SK-N-SH (cell line): ENCODE data around the gene OR6P1. TPM values are rescaled to one million over a fixed set of nuclear protein-coding genes. Genes with fewer than 3 reads are reported as not detected.
A peak's percentile ranks its signal among the peaks of the same experiment; 100 is the strongest.

Experiments used
- CTCF ChIA-PET: fragments of 300-600, 350-600 bp; formaldehyde crosslinking; extraction: SDS; loops from one replicate; lab custom pipeline; 2021; lab: Yijun Ruan, JAX
- POLR2A ChIA-PET: fragments of 350-600 bp; sonication (Branson Sonifier 250); formaldehyde crosslinking; extraction: SDS; loops from one replicate; lab custom pipeline; 2020; ENCODE audit warnings: antibody characterized with exemption, inconsistent platforms; lab: Yijun Ruan, JAX
- DNase-seq: peaks from one replicate; pipeline ENCODE4 v3.0.0; 2012
- H2AFZ ChIP-seq: fragments of 200-600 bp; sonication (generic); 2 replicates; pipeline ENCODE4 v1.8.1; 2016; ENCODE audit warnings: antibody characterized with exemption, mild to moderate bottlenecking, low read depth
- H3F3A ChIP-seq: fragments of 200-600 bp; sonication (generic); replicated peaks from 2 replicates; pipeline ENCODE3; 2016; ENCODE audit warnings: antibody characterized with exemption, mild to moderate bottlenecking; ENCODE audit not compliant: insufficient read depth
- H3K27ac ChIP-seq, 2 experiments: fragments of 200-500 bp in 1 of 2; fragments of 200-600 bp in 1 of 2; sonication (Bioruptor generic) in 1 of 2; sonication (generic), shearing (Covaris generic) in 1 of 2; 2 replicates each; pipeline versions ENCODE4 v1.5.1 to v1.6.1; 2014 to 2016; ENCODE audit warnings: low read depth in 2 of 2, inconsistent platforms in 1 of 2, low read length in 1 of 2, mild to moderate bottlenecking in 1 of 2, mixed read lengths in 1 of 2
- H3K27me3 ChIP-seq: fragments of 200-600 bp; sonication (generic), shearing (Covaris generic); 2 replicates; pipeline ENCODE4 v1.6.1; 2016; ENCODE audit warnings: mixed run types; ENCODE audit not compliant: insufficient read depth
- H3K36me3 ChIP-seq, 2 experiments: fragments of 200-500 bp in 1 of 2; fragments of 200-600 bp in 1 of 2; sonication (Bioruptor generic) in 1 of 2; sonication (generic) in 1 of 2; replicated peaks in 1 of 2; 2 replicates each; pipeline versions ENCODE3 to v1.5.1; 2014 to 2016; ENCODE audit warnings: low read length in 1 of 2, mild to moderate bottlenecking in 1 of 2; ENCODE audit not compliant: insufficient read depth in 2 of 2, control insufficient read depth in 1 of 2
- H3K4me1 ChIP-seq, 2 experiments: fragments of 200-500 bp in 1 of 2; fragments of 200-600 bp in 1 of 2; sonication (Bioruptor generic) in 1 of 2; sonication (generic), shearing (Covaris generic) in 1 of 2; 2 replicates each; pipeline versions ENCODE4 v1.5.1 to v1.6.1; 2014 to 2016; ENCODE audit warnings: low read depth in 1 of 2, low read length in 1 of 2, mixed run types in 1 of 2; ENCODE audit not compliant: insufficient read depth in 2 of 2, control insufficient read depth in 1 of 2
- H3K4me2 ChIP-seq: fragments of 200-600 bp; sonication (generic), shearing (Covaris generic); 2 replicates; pipeline ENCODE4 v1.6.1; 2017; ENCODE audit warnings: mixed run types
- H3K4me3 ChIP-seq, 2 experiments: fragments of 200-500 bp in 1 of 2; fragments of 200-600 bp in 1 of 2; sonication (Bioruptor generic) in 1 of 2; sonication (generic), shearing (Covaris generic) in 1 of 2; 2 replicates each; pipeline versions ENCODE4 v1.5.1 to v1.8.1; 2014 to 2016; ENCODE audit warnings: low read depth in 2 of 2, inconsistent platforms in 1 of 2, low read length in 1 of 2, mild to moderate bottlenecking in 1 of 2, mixed read lengths in 1 of 2, moderate library complexity in 1 of 2
- H3K79me2 ChIP-seq: fragments of 200-600 bp; sonication (generic); 2 replicates; pipeline ENCODE4 v1.8.1; 2017; ENCODE audit warnings: mild to moderate bottlenecking; ENCODE audit not compliant: insufficient read depth
- H3K9ac ChIP-seq: fragments of 200-600 bp; sonication (generic); 2 replicates; pipeline ENCODE4 v1.6.1; 2017; ENCODE audit warnings: mixed run types
- H3K9me2 ChIP-seq: fragments of 200-600 bp; sonication (generic); 2 replicates; pipeline ENCODE4 v1.6.1; 2017; ENCODE audit warnings: mixed run types
- H3K9me3 ChIP-seq: fragments of 200-600 bp; sonication (generic); 2 replicates; pipeline ENCODE4 v1.6.1; 2017; ENCODE audit warnings: mixed run types, mild to moderate bottlenecking, moderate library complexity
- H4K20me1 ChIP-seq: fragments of 200-600 bp; sonication (generic); 2 replicates; pipeline ENCODE4 v1.6.1; 2017; ENCODE audit warnings: mild to moderate bottlenecking, mixed run types; ENCODE audit not compliant: insufficient read depth
- CTCF ChIP-seq: fragments of 200-600 bp; sonication (generic); IDR thresholded peaks from 2 replicates; pipeline ENCODE4 v1.6.1; 2017; ENCODE audit warnings: antibody characterized with exemption, mild to moderate bottlenecking, moderate library complexity
- FOXM1 ChIP-seq: IDR thresholded peaks from 2 replicates; pipeline ENCODE4 v1.4.0; 2012; ENCODE audit warnings: low read depth, mild to moderate bottlenecking
- GABPA ChIP-seq: IDR thresholded peaks from 2 replicates; pipeline ENCODE4 v1.4.0; 2012; ENCODE audit warnings: low read depth, mild to moderate bottlenecking
- MEF2A ChIP-seq: IDR thresholded peaks from 2 replicates; pipeline ENCODE4 v1.4.0; 2012; ENCODE audit warnings: low read depth, borderline replicate concordance
- MXI1 ChIP-seq: IDR thresholded peaks from 2 replicates; pipeline ENCODE4 v1.6.1; 2012; ENCODE audit warnings: mild to moderate bottlenecking, low read depth, low read length, improper control_type of control experiment
- NFIC ChIP-seq: IDR thresholded peaks from 2 replicates; pipeline ENCODE4 v1.4.0; 2012; ENCODE audit warnings: borderline replicate concordance
- NRF1 ChIP-seq: IDR thresholded peaks from 2 replicates; pipeline ENCODE4 v1.6.1; 2012; ENCODE audit warnings: low read depth, mild to moderate bottlenecking, low read length
- RAD21 ChIP-seq: IDR thresholded peaks from 2 replicates; pipeline ENCODE4 v1.6.1; 2012; ENCODE audit warnings: mild to moderate bottlenecking, low read length
- REST ChIP-seq: IDR thresholded peaks from 2 replicates; pipeline ENCODE4 v1.6.1; 2012; ENCODE audit warnings: mild to moderate bottlenecking, low read depth, low read length, moderate library complexity
- RFX5 ChIP-seq: IDR thresholded peaks from 2 replicates; pipeline ENCODE4 v1.6.1; 2012; ENCODE audit warnings: mild to moderate bottlenecking, improper control_type of control experiment, low read length
- SMC3 ChIP-seq: IDR thresholded peaks from 2 replicates; pipeline ENCODE4 v1.6.1; 2012; ENCODE audit warnings: low read depth, low read length, improper control_type of control experiment
- TAF1 ChIP-seq: IDR thresholded peaks from 2 replicates; pipeline ENCODE4 v1.6.1; 2012; ENCODE audit warnings: low read depth, mild to moderate bottlenecking, low read length, moderate library complexity, borderline replicate concordance
- TCF12 ChIP-seq: IDR thresholded peaks from 2 replicates; pipeline ENCODE4 v1.4.0; 2012
- TEAD4 ChIP-seq: IDR thresholded peaks from 2 replicates; pipeline ENCODE4 v1.4.0; 2012; ENCODE audit warnings: mild to moderate bottlenecking, borderline replicate concordance; ENCODE audit not compliant: insufficient read depth
- ZBTB33 ChIP-seq: IDR thresholded peaks from 2 replicates; pipeline ENCODE4 v1.4.0; 2012; ENCODE audit warnings: low read depth, borderline replicate concordance
- WGBS: methylation state at CpG from one replicate; pipeline ENCODE4 v1.1.6; 2017; ENCODE audit warnings: low lambda C conversion rate; 5-methylcytosine and 5-hydroxymethylcytosine counted together
- polyA plus RNA-seq, 3 experiments: library from polyadenylated mRNA; depleted of rRNA; stranded (reverse); fragments of >200 nt; gene quantifications; 2 replicates each; pipeline ENCODE4 v1.2.3, GENCODE V29; 2012
- TF ChIP-seq, protein P1 (sequence below): IDR thresholded peaks from 2 replicates; pipeline ENCODE4 v1.4.0; 2012; ENCODE audit warnings: low read depth, borderline replicate concordance

OR6P1 gene
- polyA plus RNA-seq, 1 of the 3 experiments (the other 2 are of a cell fraction) = not detected

DNA sequence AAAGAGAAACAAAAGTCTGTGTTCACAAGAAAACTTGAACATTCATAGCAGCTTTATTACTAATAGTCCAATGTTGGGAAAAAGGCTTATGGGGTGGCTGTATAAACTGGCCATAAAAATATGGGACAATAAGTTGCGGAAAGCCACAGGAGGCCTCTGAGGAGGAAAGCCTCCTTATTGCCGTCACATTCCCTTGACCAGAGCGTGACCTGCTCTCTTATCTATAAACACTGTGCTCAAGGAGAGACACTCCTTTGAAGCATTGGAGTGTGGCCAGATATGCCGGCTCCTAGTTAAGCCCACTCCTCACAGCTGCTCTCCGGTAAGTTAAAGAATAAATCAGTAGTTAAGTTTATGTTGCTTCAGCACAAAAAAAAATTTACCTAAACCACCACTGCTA, 35.9 kb downstream of the OR6P1 start:
- TF ChIP-seq ZBTB33 (no peak), MXI1 (no peak), GABPA (no peak), RAD21 (no peak), MEF2A (no peak), TCF12 (no peak), TAF1 (no peak)
- TF ChIP-seq, all 33 proteins: peak for 0
- DNase-seq = no peak
- CTCF ChIA-PET = no interaction called here
- no peaks in the 10 kb centered on the region for H3K9me3 ChIP-seq
- no peaks in the 10 kb centered on the region for H3K9me2 ChIP-seq
- no peak overlapping the region for H3K4me2 ChIP-seq
- no peaks in the 10 kb centered on the region for H3K36me3 ChIP-seq
- H2AFZ ChIP-seq = no peak overlapping the region
- POLR2A ChIA-PET = no interaction called here
- H3K79me2 ChIP-seq = no peaks in the 10 kb centered on the region
- no peaks in the 10 kb centered on the region for H3F3A ChIP-seq
- no peak overlapping the region for H3K27ac ChIP-seq
- H3K4me1 ChIP-seq = no peaks in the 10 kb centered on the region
- H4K20me1 ChIP-seq = no peaks in the 10 kb centered on the region
- no peak overlapping the region for H3K9ac ChIP-seq
- H3K27me3 ChIP-seq = no peaks in the 10 kb centered on the region; the same call in 1 of the 2 replicates
- H3K4me3 ChIP-seq = no peak overlapping the region
- 18% methylated on average over 5 of the region's 5 CpGs for WGBS

- no peaks in the 10 kb centered on the region for H3K9me2 ChIP-seq
- H3F3A ChIP-seq = no peaks in the 10 kb centered on the region
- peak; percentile 1 for DNase-seq
- no peaks in the 10 kb centered on the region; the same call in 1 of the 2 replicates for H3K27me3 ChIP-seq
- no peak overlapping the region for H3K4me2 ChIP-seq
- no peak overlapping the region for H3K4me3 ChIP-seq
- no peak overlapping the region for H2AFZ ChIP-seq
- no peaks in the 10 kb centered on the region for H3K79me2 ChIP-seq
- no peak overlapping the region for H3K27ac ChIP-seq
- ChIA-PET POLR2A (no interaction called here), CTCF (interaction anchor here (0.8 to 1.3 kb wide), 4 partner anchors 12 to 323 kb away, joined by 3 to 11 read pairs (median 4); no protein-coding TSS in a partner anchor)
- H3K4me1 ChIP-seq = no peaks in the 10 kb centered on the region
- no peaks in the 10 kb centered on the region for H4K20me1 ChIP-seq
- no peak overlapping the region for H3K9ac ChIP-seq
- no peaks in the 10 kb centered on the region for H3K36me3 ChIP-seq
- WGBS = 0% methylated on average over 2 of the region's 2 CpGs
- no peaks in the 10 kb centered on the region for H3K9me3 ChIP-seq
- TF ChIP-seq MXI1 = no peak
- TF ChIP-seq SMC3 = peak; percentile 40
- TF ChIP-seq TEAD4 = no peak
- no peak for TF ChIP-seq FOXM1
- TF ChIP-seq NFIC = no peak
- TF ChIP-seq ZBTB33 = no peak
- peak; percentile 62 for TF ChIP-seq CTCF
- peak; percentile 47; the same call in 1 of the 2 replicates for TF ChIP-seq RAD21
- TF ChIP-seq RFX5 = no peak
- TF ChIP-seq REST = no peak
- TF ChIP-seq, protein P1, sequence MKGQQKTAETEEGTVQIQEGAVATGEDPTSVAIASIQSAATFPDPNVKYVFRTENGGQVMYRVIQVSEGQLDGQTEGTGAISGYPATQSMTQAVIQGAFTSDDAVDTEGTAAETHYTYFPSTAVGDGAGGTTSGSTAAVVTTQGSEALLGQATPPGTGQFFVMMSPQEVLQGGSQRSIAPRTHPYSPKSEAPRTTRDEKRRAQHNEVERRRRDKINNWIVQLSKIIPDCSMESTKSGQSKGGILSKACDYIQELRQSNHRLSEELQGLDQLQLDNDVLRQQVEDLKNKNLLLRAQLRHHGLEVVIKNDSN = no peak
- TF ChIP-seq NRF1 = no peak
Observed at GRCh38 chr1:158527190-158527815, 43.1 kb downstream of the OR6P1 start.
